NCI-H226 (cell line): ENCODE measurements around the gene NCF4.
A peak's percentile ranks its signal among the peaks of the same experiment; 100 is the strongest.

ENCODE experiments used
- DNase-seq: peaks from one replicate; pipeline ENCODE4 v3.0.0-alpha.2; 2015

NCF4 gene

GRCh38 chr22:36838119-36839030 lies 22.4 kb upstream of the NCF4 start:
- no peak for DNase-seq

- peak; percentile 53 for DNase-seq
These were observed 21.3 kb upstream of the NCF4 start for GRCh38 chr22:36839356-36840073.

GRCh38 chr22:36840106-36840505 lies 20.7 kb upstream of the NCF4 start:
- DNase-seq = no peak

- DNase-seq = no peak
These were observed 14.5 kb upstream of the NCF4 start for GRCh38 chr22:36846271-36846670.

GRCh38 chr22:36846949-36847348 lies 13.9 kb upstream of the NCF4 start:
- DNase-seq = no peak

GRCh38 chr22:36850056-36850455 lies 10.8 kb upstream of the NCF4 start:
- no peak for DNase-seq

GRCh38 chr22:36850682-36851081 lies 10.1 kb upstream of the NCF4 start:
- no peak for DNase-seq

- no peak for DNase-seq
These were observed 8.5 kb upstream of the NCF4 start for GRCh38 chr22:36852056-36852973.

GRCh38 chr22:36853407-36854099 lies 7.3 kb upstream of the NCF4 start:
- DNase-seq = peak; percentile 14

GRCh38 chr22:36855478-36855877 lies 5.3 kb upstream of the NCF4 start:
- DNase-seq = no peak

- DNase-seq = peak; percentile 47
These were observed 4.5 kb upstream of the NCF4 start for GRCh38 chr22:36856121-36856791.

GRCh38 chr22:36856792-36857135 lies 4.0 kb upstream of the NCF4 start:
- DNase-seq = no peak

GRCh38 chr22:36858156-36858555 lies 2.6 kb upstream of the NCF4 start:
- DNase-seq = no peak

GRCh38 chr22:36858966-36859365 lies 1.8 kb upstream of the NCF4 start:
- DNase-seq = no peak

GRCh38 chr22:36860017-36860416 lies 789 bp upstream of the NCF4 start:
- no peak for DNase-seq

GRCh38 chr22:36860438-36860820 lies 377 bp upstream of the NCF4 start:
- no peak for DNase-seq

- DNase-seq = no peak
These were observed 1.7 kb downstream of the NCF4 start for GRCh38 chr22:36862251-36863242.

GRCh38 chr22:36863281-36863680 lies 2.5 kb downstream of the NCF4 start:
- DNase-seq = no peak

- no peak for DNase-seq
These were observed 3.2 kb downstream of the NCF4 start for GRCh38 chr22:36863979-36864378.

GRCh38 chr22:36864454-36865215 lies 3.8 kb downstream of the NCF4 start:
- no peak for DNase-seq
